HG02852 (cell line): ENCODE results near the gene PIGC.

Source experiments
- ATAC-seq: cut with Tn5 transposase; IDR thresholded peaks from one replicate; pipeline ENCODE4 v1.9.1; 2021; ENCODE audit warnings: mild to moderate bottlenecking, moderate library complexity; ENCODE audit not compliant: unreplicated experiment

The PIGC gene

DNA sequence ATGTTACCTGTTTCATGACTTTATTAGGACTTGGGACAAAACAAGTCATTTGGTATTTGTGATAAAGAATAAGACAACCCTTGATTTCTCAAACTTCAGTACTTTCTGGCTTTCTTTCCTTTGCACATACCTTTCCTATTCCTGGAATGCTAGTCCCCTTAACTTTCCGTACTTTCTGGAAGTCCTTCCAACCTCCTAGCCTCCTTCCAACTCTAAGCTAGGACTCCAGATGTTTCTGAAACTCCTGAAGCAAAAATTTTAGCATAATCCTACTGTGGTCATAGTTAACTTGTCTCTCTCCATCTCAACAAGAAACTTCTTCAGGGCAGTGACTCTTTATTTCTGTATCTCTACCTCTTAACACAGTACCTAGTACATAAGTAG is 43.2 kb downstream of the PIGC start:
- ATAC-seq: no peak

DNA sequence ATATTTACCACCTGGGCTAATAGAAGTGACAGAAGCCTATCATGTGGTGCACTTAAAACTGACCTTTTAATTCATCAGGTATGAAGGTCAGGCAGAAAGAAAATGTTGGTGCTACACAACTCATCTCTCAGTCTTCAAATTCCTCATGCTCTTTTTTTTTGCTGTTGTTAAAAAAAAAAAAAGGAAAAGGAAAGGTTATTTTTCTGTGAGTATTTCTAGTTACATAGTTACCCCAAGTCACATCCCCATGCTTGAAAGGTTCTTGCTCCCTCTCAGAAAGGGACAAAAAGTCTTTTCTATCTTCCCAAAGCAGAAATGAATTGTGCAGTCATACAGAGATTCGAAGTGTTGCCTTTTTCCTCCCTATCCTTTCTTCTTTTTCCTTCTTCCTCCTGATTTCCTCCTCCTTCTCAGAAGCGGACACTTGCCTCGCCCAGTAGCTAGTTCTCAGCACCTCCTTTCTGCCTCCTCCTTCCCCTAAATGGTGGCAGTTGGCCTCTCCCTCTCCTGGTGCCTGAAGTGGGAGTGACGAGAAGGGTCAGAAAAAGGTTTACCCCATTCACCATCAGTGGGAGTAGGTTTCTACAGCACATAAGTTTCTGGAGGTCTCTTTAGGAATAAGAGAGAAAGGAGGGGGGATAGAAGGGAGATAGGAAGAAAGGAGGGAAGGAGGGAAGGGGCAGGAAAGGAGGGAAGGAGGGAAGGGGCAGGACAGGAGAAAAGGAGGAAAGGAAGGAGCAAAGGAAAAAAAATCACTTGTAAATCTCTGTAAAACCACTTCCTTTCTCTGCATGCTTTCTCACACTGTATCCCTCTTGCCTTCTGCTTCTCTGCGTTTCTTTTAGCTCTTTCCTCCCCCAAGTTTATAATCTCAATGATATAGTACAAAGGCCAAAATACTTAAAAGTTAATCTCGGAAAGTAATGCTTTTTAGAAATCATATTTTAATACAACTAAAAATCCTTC is 43.8 kb downstream of the PIGC start:
- ATAC-seq: no peak

DNA sequence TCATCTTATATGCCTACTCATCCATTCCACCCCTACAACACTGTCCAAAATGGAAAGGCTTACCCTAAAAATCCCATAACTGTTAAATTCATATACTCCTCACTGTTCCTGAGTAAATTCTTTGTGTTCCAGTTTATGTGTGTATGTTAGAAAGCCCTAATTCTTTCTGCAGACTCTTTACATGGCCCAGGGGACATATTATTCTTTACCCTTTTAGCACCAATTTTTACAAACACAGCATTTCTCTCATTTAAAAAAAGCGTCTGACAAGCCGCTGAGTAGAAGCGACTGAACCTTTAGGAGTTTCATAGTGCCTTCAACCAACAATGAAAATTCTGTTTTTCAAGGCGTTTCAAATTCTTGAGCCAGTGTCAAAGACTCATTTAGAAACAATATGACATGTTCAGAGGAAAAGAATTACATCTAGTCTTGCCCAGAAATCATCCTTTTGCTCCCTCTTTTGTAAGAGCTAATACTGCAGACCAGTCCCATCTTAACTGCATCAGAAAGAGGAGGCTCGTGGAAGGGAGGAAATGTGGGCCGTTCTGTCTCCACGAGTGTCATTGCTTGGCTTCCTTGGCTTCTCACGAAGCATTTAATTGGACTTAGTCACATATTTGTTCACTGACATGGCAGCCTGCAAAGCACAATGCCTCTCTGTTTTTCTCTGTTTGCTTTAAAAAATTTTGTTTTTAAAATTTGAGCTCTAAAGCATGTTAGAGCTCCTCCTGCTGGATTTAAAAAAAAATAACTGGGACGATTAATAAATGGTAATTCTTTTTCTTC is 44.7 kb downstream of the PIGC start:
- ATAC-seq: no peak

DNA sequence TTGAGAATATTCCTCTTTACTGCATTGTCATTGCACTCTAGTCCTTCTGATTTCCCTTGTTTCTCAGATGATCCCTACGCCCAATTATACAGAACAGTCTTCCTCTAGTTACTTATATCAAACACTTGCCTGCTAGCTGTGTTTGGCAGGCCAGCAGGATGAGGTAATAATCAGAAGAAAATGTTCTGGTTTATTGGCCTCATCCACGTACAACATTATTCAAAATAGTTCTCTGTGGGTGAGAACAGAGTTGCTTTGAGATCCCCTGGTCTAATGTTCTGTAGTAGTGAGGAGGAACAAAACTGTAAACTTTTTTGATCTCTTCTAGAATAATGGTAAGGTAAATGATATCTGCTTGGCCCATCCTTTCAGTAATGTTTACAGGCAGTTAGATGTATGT is 45.7 kb downstream of the PIGC start:
- no peak for ATAC-seq

DNA sequence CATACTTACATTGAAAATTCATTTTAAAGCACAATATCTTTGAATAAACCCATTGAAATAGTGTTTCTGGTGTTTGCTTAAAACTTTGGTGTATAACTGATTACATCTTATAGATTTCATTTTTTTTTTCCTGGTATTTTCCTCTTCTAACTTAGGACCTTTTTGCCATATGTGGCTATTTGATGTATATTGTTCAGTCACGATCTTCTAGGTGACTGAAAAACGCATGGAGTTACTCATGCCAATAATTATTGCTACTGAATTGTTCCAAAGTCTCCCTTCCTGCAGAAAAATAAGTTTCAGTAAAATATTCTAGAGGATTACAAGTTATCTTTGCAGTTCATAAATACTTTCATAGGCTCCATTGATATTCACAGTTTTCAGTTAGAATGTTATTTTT is 46.2 kb downstream of the PIGC start:
- no peak for ATAC-seq

DNA sequence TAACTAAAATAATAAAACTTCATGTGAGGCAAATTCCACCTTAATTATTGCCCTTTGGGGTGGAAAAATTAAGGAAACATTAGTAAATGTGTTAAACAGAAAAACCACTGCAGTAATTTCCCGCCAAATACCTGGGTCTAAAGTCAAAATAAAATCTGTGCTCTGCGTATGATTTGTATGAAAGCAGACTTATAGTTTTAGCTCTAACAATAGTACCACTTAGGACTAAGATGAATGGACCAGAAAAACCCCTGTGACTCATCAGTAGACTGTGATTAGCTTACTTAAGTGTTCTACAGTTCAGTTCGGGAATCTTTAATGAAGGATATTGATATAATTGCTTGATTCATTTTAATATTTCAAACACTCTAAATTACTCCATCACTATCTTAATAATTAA is 46.6 kb downstream of the PIGC start:
- no peak for ATAC-seq

DNA sequence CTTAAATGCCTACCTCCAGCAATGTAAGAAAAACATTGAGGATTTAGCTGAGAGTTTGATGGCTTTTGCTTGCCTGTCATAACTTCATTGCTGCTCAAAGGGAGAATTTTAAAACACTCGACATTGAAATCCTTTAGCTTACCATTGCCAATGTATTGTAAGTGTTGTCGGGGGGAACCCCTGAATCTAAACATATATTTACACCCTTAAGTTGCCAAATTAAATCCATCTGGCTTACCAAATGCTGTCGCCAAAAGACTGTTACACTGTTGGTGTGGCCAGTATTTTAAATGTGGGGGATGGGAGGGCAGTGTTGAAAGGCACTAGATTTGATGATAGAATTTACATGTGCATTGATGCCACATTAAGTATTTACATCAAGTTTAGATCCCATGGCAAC is 48.3 kb downstream of the PIGC start:
- ATAC-seq: no peak

DNA sequence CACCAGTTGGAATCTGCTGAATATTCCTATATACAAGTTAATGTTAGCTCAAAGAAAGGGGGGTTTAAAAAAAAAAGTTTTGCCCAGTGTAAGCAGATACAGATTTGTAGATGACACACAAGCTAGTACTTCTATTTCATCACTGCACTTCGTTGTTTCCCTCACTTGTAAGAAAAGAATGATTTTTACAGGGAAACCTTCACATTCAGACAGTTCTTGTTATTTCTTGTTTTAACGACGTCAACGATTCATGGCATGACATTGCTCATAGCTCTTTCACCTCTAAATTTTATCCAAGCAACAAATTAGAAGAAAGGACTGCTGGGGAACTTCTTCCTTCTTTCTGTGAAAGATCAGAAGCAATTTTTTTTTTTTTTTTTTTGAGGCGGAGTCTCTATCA is 49.1 kb downstream of the PIGC start:
- ATAC-seq: no peak

DNA sequence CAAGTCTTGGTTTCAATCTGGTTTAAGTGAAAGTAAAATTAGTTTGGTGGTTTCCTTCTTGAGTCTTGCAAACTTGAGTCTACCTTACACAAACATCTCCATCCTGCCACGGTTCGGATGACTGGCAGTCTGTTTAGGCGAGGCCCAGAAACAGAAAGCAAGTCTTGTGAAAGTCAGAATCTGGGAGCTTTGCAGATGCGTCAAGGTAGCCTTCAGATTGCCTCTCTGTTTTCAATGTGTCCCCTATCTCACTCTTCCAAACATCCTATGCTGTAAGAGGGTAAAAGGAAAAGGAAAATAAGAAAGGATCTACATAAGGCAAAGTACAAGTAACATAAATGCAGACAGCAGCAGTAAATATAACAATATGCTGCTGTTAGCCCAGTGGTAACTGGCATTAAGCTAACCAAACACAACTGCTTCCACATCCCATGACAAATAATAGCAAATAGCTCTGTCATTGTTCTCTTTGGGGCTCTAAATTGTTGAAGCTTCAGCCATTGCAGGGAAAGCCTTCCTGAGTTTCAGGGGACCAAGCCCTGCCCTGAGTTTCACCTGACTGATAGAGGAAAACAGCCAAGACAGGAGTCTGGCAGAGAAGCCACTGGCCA is 49.6 kb downstream of the PIGC start:
- peak; percentile 70 for ATAC-seq

DNA sequence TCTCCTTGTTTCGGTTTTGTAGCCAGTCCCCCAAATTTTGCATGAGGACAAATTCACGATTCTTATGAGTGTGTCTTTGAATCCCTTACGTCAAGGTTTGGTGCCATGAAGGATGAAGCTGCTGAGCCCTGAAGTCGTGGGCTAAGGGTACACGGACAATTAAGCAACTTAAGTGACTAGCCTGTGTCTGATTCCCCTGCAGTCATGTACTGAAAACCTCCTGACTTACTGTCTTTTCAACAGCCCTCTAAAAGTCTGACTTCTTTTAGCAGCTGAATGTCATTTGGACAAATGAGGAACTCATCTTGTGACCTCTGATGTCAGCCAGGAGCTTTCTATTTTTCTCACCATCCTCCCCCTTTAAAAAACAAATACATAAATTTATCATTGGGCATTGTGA is 50.5 kb downstream of the PIGC start:
- ATAC-seq: no peak

DNA sequence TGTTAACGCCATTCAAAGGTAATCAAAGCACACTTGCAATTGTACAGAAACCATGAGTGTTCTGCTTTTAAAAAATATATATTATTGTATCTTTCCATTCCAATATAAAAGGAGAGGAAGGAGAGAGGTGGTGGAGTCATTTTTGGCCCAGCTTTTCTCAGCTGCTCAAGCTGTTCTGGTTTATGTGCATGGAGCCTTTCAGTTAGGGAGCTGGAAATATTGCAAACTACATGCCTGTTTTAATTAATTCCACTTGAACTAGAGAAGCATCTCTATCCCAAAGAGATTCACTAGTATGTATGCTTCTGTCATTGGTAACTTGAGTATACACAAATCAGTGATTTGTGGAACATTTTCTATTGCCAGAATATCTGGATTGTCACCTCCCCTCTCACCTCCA is 51.9 kb downstream of the PIGC start:
- ATAC-seq: no peak
